Sigmoid colon (tissue), 7 donors: ENCODE measurements around the gene ENO2. TPM values are rescaled to one million over a fixed set of nuclear protein-coding genes. Genes with fewer than 3 reads are reported as not detected.

ENCODE experiments used
- DNase-seq: peaks from one replicate; pipeline ENCODE4 v3.0.0-alpha.2; 2019
- H3K27ac ChIP-seq, 4 donors: fragments of 200-600 bp; sonication (generic); one replicate each; pipeline ENCODE4 v1.5.1; 2016 to 2019; ENCODE audit warnings: mild to moderate bottlenecking in 1 of 4
- H3K27me3 ChIP-seq, 3 donors: fragments of 200-600 bp; sonication (generic); one replicate each; pipeline ENCODE4 v1.5.1; 2019; ENCODE audit warnings: mild to moderate bottlenecking in 1 of 3
- H3K36me3 ChIP-seq, 4 donors: fragments of 200-600 bp; sonication (generic); one replicate each; pipeline ENCODE4 v1.5.1; 2016 to 2019
- H3K4me1 ChIP-seq, 4 donors: fragments of 200-600 bp; sonication (generic); one replicate each; pipeline ENCODE4 v1.5.1; 2017 to 2019
- H3K4me3 ChIP-seq, 4 donors: fragments of 200-600 bp; sonication (generic); one replicate each; pipeline ENCODE4 v1.5.1; 2017 to 2019; ENCODE audit warnings: mild to moderate bottlenecking in 2 of 4, moderate library complexity in 1 of 4
- H3K9me3 ChIP-seq, 4 donors: fragments of 200-600 bp in 3 of 4; sonication (generic) in 3 of 4; one replicate each; pipeline versions ENCODE4 v1.5.1 to v1.6.1; 2013 to 2019
- CTCF ChIP-seq, 4 experiments: fragments of 450-650 bp in 3 of 4; fragments of 200-600 bp in 1 of 4; IDR thresholded peaks; one replicate each; pipeline ENCODE4 v1.5.1; 2016 to 2019; ENCODE audit warnings: antibody characterized with exemption in 4 of 4, mild to moderate bottlenecking in 3 of 4, moderate library complexity in 2 of 4
- EP300 ChIP-seq, 4 donors: sonication (generic); formaldehyde crosslinking; IDR thresholded peaks; one replicate each; pipeline ENCODE4 v1.6.1; 2017; ENCODE audit warnings: antibody characterized with exemption in 4 of 4
- POLR2A ChIP-seq, 2 donors: fragments of 450-650 bp; IDR thresholded peaks; one replicate each; pipeline ENCODE4 v1.6.1; 2016; ENCODE audit warnings: antibody characterized with exemption in 2 of 2, mild to moderate bottlenecking in 2 of 2, moderate library complexity in 2 of 2
- POLR2AphosphoS5 ChIP-seq, 4 donors: sonication (generic); formaldehyde crosslinking; IDR thresholded peaks; one replicate each; pipeline ENCODE4 v1.6.1; 2017; ENCODE audit warnings: antibody characterized with exemption in 4 of 4
- WGBS, 2 donors: extraction: QIAGEN DNeasy Blood & Tissue Kit; methylation state at CpG; one replicate each; pipeline ENCODE4 v1.1.7; 2013; 5-methylcytosine and 5-hydroxymethylcytosine counted together
- intact Hi-C: fragments of 100-400 bp; cut with DNase I; formaldehyde crosslinking; loops from one replicate; pipeline ENCODE4 v1.15.1; 2023
- polyA plus RNA-seq, 3 donors: library from polyadenylated mRNA; stranded (reverse); fragments of 200-250 nt; gene quantifications; one replicate each; pipeline ENCODE4 v1.2.3, GENCODE V29; 2013
- total RNA-seq, 4 donors: library from RNA; depleted of rRNA; stranded (reverse); fragments of >200 nt; gene quantifications; one replicate each; pipeline ENCODE4 v1.1.0, GENCODE V29; 2016
- donor health status: healthy with polysubstance abuse.
- donor health status: Bipolar disorder and iron deficiency.
- donor health status: healthy.

ENO2 gene
- total and polyA plus RNA-seq, 7 donors, result 1.8 to 37.5 (median 26.3) TPM

GRCh38 chr12:6921996-6922946 is 7.9 kb downstream of the ENO2 start:
- DNase-seq, result no peak
- Histone ChIP-seq H3K4me1 (peaks cover 4 to 39% (median 35%) of the 10 kb centered on the region in 4 donors), H3K4me3 (no peak overlapping the region), H3K27ac (peak overlapping the region in 1 of 4 donors; percentile 15), H3K36me3 (peaks cover 0 to 44% (median 4%) of the 10 kb centered on the region in 4 donors), H3K27me3 (no peaks in the 10 kb centered on the region), H3K9me3 (no peaks in the 10 kb centered on the region)
- intact Hi-C loops, result no loop called here
- WGBS, 2 donors, result 73 to 87% methylated on average over 9 of the region's 9 CpGs
- no peak for TF ChIP-seq POLR2AphosphoS5 (IDR thresholded peaks at IDR 0.05)
- TF ChIP-seq EP300 (IDR thresholded peaks at IDR 0.05), result no peak
- no peak for TF ChIP-seq CTCF (IDR thresholded peaks at IDR 0.05)
- no peak for TF ChIP-seq POLR2A (IDR thresholded peaks at IDR 0.05)

GRCh38 chr12:6923003-6923732 is 8.8 kb downstream of the ENO2 start:
- 80% methylated on average over 10 of the region's 10 CpGs for WGBS, 2 donors
- Histone ChIP-seq H3K9me3 (no peaks in the 10 kb centered on the region), H3K4me3 (no peak overlapping the region), H3K27ac (peak overlapping the region in 2 of 4 donors; percentile 99), H3K36me3 (peaks cover 0 to 35% (median 4%) of the 10 kb centered on the region in 4 donors), H3K27me3 (no peaks in the 10 kb centered on the region), H3K4me1 (peaks cover 4 to 40% (median 35%) of the 10 kb centered on the region in 4 donors)
- peak; percentile 55 for DNase-seq
- TF ChIP-seq CTCF (IDR thresholded peaks at IDR 0.05) (no peak), POLR2A (IDR thresholded peaks at IDR 0.05) (no peak), EP300 (IDR thresholded peaks at IDR 0.05) (no peak), POLR2AphosphoS5 (IDR thresholded peaks at IDR 0.05) (no peak)
- intact Hi-C loops, result no loop called here

DNA sequence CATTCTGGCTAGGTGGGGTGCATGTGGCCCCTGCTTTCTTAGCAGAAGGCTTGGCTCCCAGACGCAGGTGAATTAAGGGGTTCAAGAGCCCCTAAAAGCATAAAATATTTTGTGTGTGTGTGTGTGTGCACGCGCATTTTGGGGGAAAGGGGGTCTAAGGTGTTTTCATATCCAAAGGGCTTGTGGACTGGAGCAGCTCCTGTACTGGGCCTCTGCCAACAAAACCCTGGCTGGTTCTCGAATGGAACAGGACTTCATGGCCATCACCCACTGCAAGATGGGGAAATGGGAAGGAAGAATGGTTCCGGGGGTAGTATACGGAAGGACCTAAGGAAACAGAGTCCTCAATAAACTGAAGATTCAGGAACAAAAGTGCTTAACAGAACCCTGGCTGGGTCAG is 9.5 kb downstream of the ENO2 start:
- H3K27me3 ChIP-seq, result no peaks in the 10 kb centered on the region
- H3K27ac ChIP-seq, result peak overlapping the region; percentile 97 to 100 (median 99)
- H3K4me1 ChIP-seq, result peaks cover 4 to 40% (median 35%) of the 10 kb centered on the region in 4 donors
- H3K4me3 ChIP-seq, result no peak overlapping the region
- H3K36me3 ChIP-seq, result peaks cover 0 to 35% (median 4%) of the 10 kb centered on the region in 4 donors
- intact Hi-C loops, result loop anchor here (1.0 to 2.0 kb wide), 3 partner anchors 14 to 55 kb away; no protein-coding TSS in a partner anchor
- TF ChIP-seq EP300 (IDR thresholded peaks at IDR 0.05) (no peak), POLR2AphosphoS5 (IDR thresholded peaks at IDR 0.05) (no peak), CTCF (IDR thresholded peaks at IDR 0.05) (no peak), POLR2A (IDR thresholded peaks at IDR 0.05) (no peak)
- 46 to 63% methylated on average over 6 of the region's 6 CpGs for WGBS, 2 donors
- H3K9me3 ChIP-seq, result no peaks in the 10 kb centered on the region
- DNase-seq, result peak; percentile 73

GRCh38 chr12:6925239-6925539 is 10.8 kb downstream of the ENO2 start:
- 10 to 48% methylated on average over 1 of the region's 1 CpG for WGBS, 2 donors
- DNase-seq, result no peak

More at GRCh38 chr12:6925239-6925539, 10.8 kb downstream of the ENO2 start:
- Histone ChIP-seq H3K36me3 (peaks cover 0 to 24% (median 3%) of the 10 kb centered on the region in 4 donors), H3K9me3 (no peaks in the 10 kb centered on the region), H3K27me3 (no peaks in the 10 kb centered on the region), H3K4me1 (peaks cover 4 to 53% (median 45%) of the 10 kb centered on the region in 4 donors), H3K4me3 (peak overlapping the region in 2 of 4 donors; percentile 25 to 98), H3K27ac (peak overlapping the region; percentile 97 to 100 (median 99))
- no peak for TF ChIP-seq EP300 (IDR thresholded peaks at IDR 0.05)
- no peak for TF ChIP-seq POLR2AphosphoS5 (IDR thresholded peaks at IDR 0.05)
- no peak for TF ChIP-seq POLR2A (IDR thresholded peaks at IDR 0.05)
- no peak for TF ChIP-seq CTCF (IDR thresholded peaks at IDR 0.05)
- intact Hi-C loops, result loop anchor here (2.0 kb wide), 2 partner anchors 40 to 56 kb away; no protein-coding TSS in a partner anchor
